BJ (cell line): ENCODE data around the gene ZWILCH. TPM values are rescaled to one million over a fixed set of nuclear protein-coding genes. Genes with fewer than 3 reads are reported as not detected.

Experiments
- CTCF ChIA-PET: fragments of 350-600 bp; formaldehyde crosslinking; extraction: SDS; loops from one replicate; lab custom pipeline; 2021; ENCODE audit warnings: antibody characterized with exemption, inconsistent platforms; lab: Yijun Ruan, JAX
- POLR2A ChIA-PET: fragments of 300-600 bp; sonication (Branson Sonifier 250); formaldehyde crosslinking; extraction: SDS; loops from one replicate; lab custom pipeline; 2021; ENCODE audit warnings: antibody characterized with exemption; lab: Charles Lee
- DNase-seq: peaks from one replicate; pipeline ENCODE4 v3.0.0-alpha.2; 2011; ENCODE audit warnings: low read depth
- H3K27me3 ChIP-seq: 2 replicates; pipeline ENCODE4 v1.6.0; 2011; ENCODE audit warnings: low read length; ENCODE audit not compliant: control insufficient read depth, insufficient read depth
- H3K36me3 ChIP-seq: 2 replicates; pipeline ENCODE4 v1.5.1; 2011; ENCODE audit warnings: low read length; ENCODE audit not compliant: control insufficient read depth, insufficient read depth
- H3K4me3 ChIP-seq: 2 replicates; pipeline ENCODE4 v1.5.1; 2011; ENCODE audit warnings: low read depth, mild to moderate bottlenecking, control low read depth, low read length
- CTCF ChIP-seq: IDR thresholded peaks from 2 replicates; pipeline ENCODE4 v1.5.1; 2011; ENCODE audit warnings: low read depth, mild to moderate bottlenecking, control low read depth, inconsistent platforms, low read length, moderate library complexity; ENCODE audit not compliant: insufficient read depth
- polyA plus RNA-seq: library from polyadenylated mRNA; depleted of rRNA; stranded (reverse); fragments of >200 nt; gene quantifications from 2 replicates; pipeline ENCODE4 v1.2.3, GENCODE V29; 2011

ZWILCH gene
- polyA plus RNA-seq, 1 experiment: 10.5 TPM

- DNase-seq: no peak
- H3K27me3 ChIP-seq: no peaks in the 10 kb centered on the region
- H3K36me3 ChIP-seq: no peaks in the 10 kb centered on the region
- ChIA-PET CTCF (interaction anchor here (0.6 kb wide), 1 partner anchor 139 kb away, joined by 5 read pairs; no protein-coding TSS in a partner anchor), POLR2A (no interaction called here)
- H3K4me3 ChIP-seq: no peak overlapping the region
- no peak for TF ChIP-seq CTCF
These were observed 58.5 kb downstream of the ZWILCH start for GRCh38 chr15:66563566-66564110.

GRCh38 chr15:66564136-66565041 lies 59.3 kb downstream of the ZWILCH start:
- DNase-seq: no peak
- ChIA-PET POLR2A (no interaction called here), CTCF (interaction anchor here (3.2 kb wide), 1 partner anchor 11 kb away, joined by 12 read pairs; no protein-coding TSS in a partner anchor)
- TF ChIP-seq CTCF: no peak
- no peak overlapping the region for H3K4me3 ChIP-seq
- H3K36me3 ChIP-seq: no peaks in the 10 kb centered on the region
- H3K27me3 ChIP-seq: no peaks in the 10 kb centered on the region

- ChIA-PET POLR2A (no interaction called here), CTCF (interaction anchor here (1.5 to 3.2 kb wide), 3 partner anchors 8 to 56 kb away, joined by 4 to 13 read pairs (median 12); no protein-coding TSS in a partner anchor)
- Histone ChIP-seq H3K36me3 (no peaks in the 10 kb centered on the region), H3K4me3 (no peak overlapping the region), H3K27me3 (no peaks in the 10 kb centered on the region)
- DNase-seq: no peak
- no peak for TF ChIP-seq CTCF
These were observed 60.1 kb downstream of the ZWILCH start for GRCh38 chr15:66565141-66565641.

- TF ChIP-seq CTCF: no peak
- DNase-seq: no peak
- POLR2A ChIA-PET: no interaction called here
- no peaks in the 10 kb centered on the region for H3K36me3 ChIP-seq
- no peak within 1 kb of the TSS for H3K4me3 ChIP-seq
- no peaks in the 10 kb centered on the region for H3K27me3 ChIP-seq
- CTCF ChIA-PET: interaction anchor here (0.6 to 3.2 kb wide), 6 partner anchors 9 to 56 kb away, joined by 3 to 13 read pairs (median 5); no protein-coding TSS in a partner anchor
These were observed 60.6 kb downstream of the ZWILCH start, which contains the start of gene LCTL for GRCh38 chr15:66565741-66566144. TSS of gene LCTL (minus strand) at chr15:66565998. CDS start at chr15:66565365, 633 bp downstream.
